Lower leg skin (tissue), 3 donors: ENCODE measurements around the gene PRTFDC1.

Experiments used
- CTCF ChIP-seq, 3 donors: fragments of 450-650 bp; IDR thresholded peaks; one replicate each; pipeline ENCODE4 v1.5.1; 2016; ENCODE audit warnings: antibody characterized with exemption in 3 of 3, mild to moderate bottlenecking in 3 of 3, moderate library complexity in 2 of 3
- POLR2A ChIP-seq, 2 donors: fragments of 450-650 bp; IDR thresholded peaks; one replicate each; pipeline ENCODE4 v1.6.1; 2016 to 2017; ENCODE audit warnings: antibody characterized with exemption in 2 of 2, mild to moderate bottlenecking in 1 of 2, moderate library complexity in 1 of 2

GRCh38 chr10:24814568-24815313 lies 137.7 kb downstream of the PRTFDC1 start:
- TF ChIP-seq CTCF (IDR thresholded peaks at IDR 0.05) (no peak), POLR2A (IDR thresholded peaks at IDR 0.05) (no peak)
